B cell (primary cell): ENCODE data around the gene CNTNAP2. TPM values are rescaled to one million over a fixed set of nuclear protein-coding genes. Genes with fewer than 3 reads are reported as not detected.

ENCODE experiments used
- ATAC-seq: fragments of 200-7000 bp; cut with Tn5 transposase; one replicate; pipeline ENCODE4 v1.10.0; 2021; ENCODE audit warnings: low read depth, mild to moderate bottlenecking, moderate number of reproducible peaks, moderate library complexity
- CTCF ChIA-PET: fragments of 350-600 bp; sonication (Branson Sonifier 250); formaldehyde crosslinking; loops from one replicate; lab custom pipeline; 2021; ENCODE audit warnings: antibody characterized with exemption, inconsistent platforms; lab: Charles Lee
- POLR2A ChIA-PET: fragments of 350-600 bp; sonication (Branson Sonifier 250); formaldehyde crosslinking; loops from one replicate; lab custom pipeline; 2021; ENCODE audit warnings: antibody characterized with exemption; lab: Charles Lee
- DNase-seq: peaks from one replicate; pipeline ENCODE4 v3.0.0; 2013
- H2AFZ ChIP-seq: 2 replicates; pipeline ENCODE4 v1.6.1; 2012; ENCODE audit warnings: mild to moderate bottlenecking, low read depth, low read length; ENCODE audit not compliant: insufficient read depth, poor library complexity, severe bottlenecking
- H3K27ac ChIP-seq, 2 donors: 1 replicate in 1 of 2; 2 replicates in 1 of 2; pipeline ENCODE4 v1.5.1; 2012 to 2013; ENCODE audit warnings: low read length in 2 of 2, mild to moderate bottlenecking in 2 of 2, moderate library complexity in 1 of 2
- H3K27me3 ChIP-seq, 4 experiments: fragments of 200-600 bp in 1 of 4; sonication (generic) in 1 of 4; replicated peaks in 1 of 4; 1 replicate in 2 of 4; 2 replicates in 2 of 4; pipeline versions ENCODE4 v1.6.1 to v1.7.0; 2013 to 2016; ENCODE audit warnings: low read length in 3 of 4, mild to moderate bottlenecking in 2 of 4, mixed read lengths in 1 of 4, moderate library complexity in 1 of 4; ENCODE audit not compliant: insufficient read depth in 4 of 4, control insufficient read depth in 3 of 4; ENCODE audit errors: control extremely low read depth in 1 of 4
- H3K36me3 ChIP-seq, 2 experiments: replicated peaks in 1 of 2; 1 replicate in 1 of 2; 2 replicates in 1 of 2; pipeline versions ENCODE4 v1.6.1 to v1.7.1; 2013; ENCODE audit warnings: low read length in 1 of 2; ENCODE audit not compliant: insufficient read depth in 2 of 2, control insufficient read depth in 1 of 2; ENCODE audit errors: control extremely low read depth in 1 of 2, extremely low read depth in 1 of 2
- H3K4me1 ChIP-seq, 2 donors: fragments of 200-600 bp in 1 of 2; sonication (generic) in 1 of 2; 1 replicate in 1 of 2; 2 replicates in 1 of 2; pipeline versions ENCODE4 v1.5.1 to v1.6.1; 2013 to 2017; ENCODE audit warnings: low read length in 2 of 2; ENCODE audit not compliant: control insufficient read depth in 2 of 2, insufficient read depth in 2 of 2
- H3K4me2 ChIP-seq: replicated peaks from 2 replicates; pipeline ENCODE3; 2012; ENCODE audit warnings: mild to moderate bottlenecking, low read depth, low read length; ENCODE audit not compliant: poor library complexity, severe bottlenecking
- H3K4me3 ChIP-seq, 5 experiments: fragments of 200-600 bp in 1 of 5; sonication (generic) in 1 of 5; 1 replicate in 3 of 5; 2 replicates in 2 of 5; pipeline versions ENCODE4 v1.5.1 to v1.7.0; 2011 to 2016; ENCODE audit warnings: low read length in 4 of 5, mild to moderate bottlenecking in 4 of 5, low read depth in 2 of 5, control low read depth in 1 of 5, moderate library complexity in 1 of 5; ENCODE audit not compliant: insufficient read depth in 1 of 5; ENCODE audit errors: control extremely low read depth in 1 of 5, extremely low read depth in 1 of 5
- H3K79me2 ChIP-seq: fragments of 200-600 bp; sonication (generic); one replicate; pipeline ENCODE4 v1.6.0; 2016; ENCODE audit warnings: low read length; ENCODE audit not compliant: control insufficient read depth, insufficient read depth
- H3K9ac ChIP-seq: fragments of 200-600 bp; sonication (generic); 2 replicates; pipeline ENCODE4 v1.6.1; 2017; ENCODE audit warnings: mild to moderate bottlenecking, low read length, moderate library complexity
- H3K9me3 ChIP-seq, 3 donors: one replicate each; pipeline versions ENCODE4 v1.6.1 to v1.7.1; 2013; ENCODE audit warnings: low read length in 2 of 3; ENCODE audit not compliant: control insufficient read depth in 2 of 3, insufficient read depth in 1 of 3; ENCODE audit errors: control extremely low read depth in 1 of 3
- H4K20me1 ChIP-seq: 2 replicates; pipeline ENCODE4 v1.6.0; 2012; ENCODE audit warnings: mild to moderate bottlenecking, low read length; ENCODE audit not compliant: insufficient read depth, control insufficient read depth, poor library complexity, severe bottlenecking
- H3K27ac Mint-ChIP-seq: one replicate; pipeline ENCODE4 v1.8.0; 2021; ENCODE audit warnings: mixed read lengths
- H3K27me3 Mint-ChIP-seq: one replicate; pipeline ENCODE4 v1.8.0; 2021; ENCODE audit warnings: mixed read lengths
- H3K4me1 Mint-ChIP-seq: one replicate; pipeline ENCODE4 v1.8.0; 2021; ENCODE audit warnings: mixed read lengths
- H3K4me3 Mint-ChIP-seq: one replicate; pipeline ENCODE4 v1.8.0; 2021; ENCODE audit warnings: mixed read lengths
- H3K9me3 Mint-ChIP-seq: one replicate; pipeline ENCODE4 v1.8.0; 2022; ENCODE audit warnings: mixed read lengths; ENCODE audit not compliant: insufficient read depth
- CTCF ChIP-seq: fragments of 200-600 bp; IDR thresholded peaks from one replicate; pipeline ENCODE4 v1.8.0; 2022; ENCODE audit warnings: antibody characterized with exemption, mild to moderate bottlenecking
- EZH2 ChIP-seq: IDR thresholded peaks from 2 replicates; pipeline ENCODE4 v1.6.1; 2012; ENCODE audit warnings: borderline replicate concordance, low read depth, mild to moderate bottlenecking, moderate library complexity, low read length; ENCODE audit not compliant: insufficient read depth, poor library complexity, severe bottlenecking
- WGBS: methylation state at CpG from one replicate; pipeline ENCODE4 v1.1.5; 2013; ENCODE audit warnings: missing lambda C conversion rate; ENCODE audit not compliant: insufficient coverage; 5-methylcytosine and 5-hydroxymethylcytosine counted together
- intact Hi-C: fragments of 100-400 bp; cut with micrococcal nuclease; formaldehyde crosslinking; loops from one replicate; pipeline ENCODE4 v1.10.0; 2022
- polyA plus RNA-seq: library from polyadenylated mRNA; depleted of rRNA; stranded (reverse); fragments of >200 nt; gene quantifications from 2 replicates; pipeline ENCODE4 v1.2.3, GENCODE V29; 2012
- total RNA-seq, 2 donors: library from RNA; stranded (reverse); fragments of 120-200 nt in 1 of 2; gene quantifications; 1 replicate in 1 of 2; 2 replicates in 1 of 2; pipeline versions ENCODE4 v1.2.3 to v1.2.4, GENCODE V29; 2013 to 2022

Gene CNTNAP2
- total and polyA plus RNA-seq, 2 donors (not counting 1 experiment from before 2014, with no cell fraction given) = 7.4 to 16.6 TPM

GRCh38 chr7:146074195-146074765 lies 42.3 kb upstream of the CNTNAP2 start:
- DNase-seq (no peak), ATAC-seq (no peak)
- intact Hi-C loops = no loop called here
- H3K4me2 ChIP-seq = no peak overlapping the region
- 81% methylated on average over 4 of the region's 6 CpGs for WGBS
- H2AFZ ChIP-seq = no peak overlapping the region
- Mint-ChIP-seq H3K27ac (no peak overlapping the region), H3K4me1 (no peaks in the 10 kb centered on the region), H3K4me3 (no peak overlapping the region), H3K9me3 (no peaks in the 10 kb centered on the region), H3K27me3 (no peaks in the 10 kb centered on the region)
- ChIA-PET POLR2A (no interaction called here), CTCF (no interaction called here)
- H3K27me3 ChIP-seq = no peaks in the 10 kb centered on the region
- H3K79me2 ChIP-seq = no peaks in the 10 kb centered on the region
- H3K36me3 ChIP-seq = no peaks in the 10 kb centered on the region
- H3K4me1 ChIP-seq = no peaks in the 10 kb centered on the region
- H3K9ac ChIP-seq = no peak overlapping the region
- H3K27ac ChIP-seq = no peak overlapping the region
- TF ChIP-seq EZH2 = no peak
- TF ChIP-seq CTCF = no peak
- no peaks in the 10 kb centered on the region for H3K9me3 ChIP-seq
- H4K20me1 ChIP-seq = no peaks in the 10 kb centered on the region
- H3K4me3 ChIP-seq = no peak overlapping the region

GRCh38 chr7:146076344-146076743 lies 40.3 kb upstream of the CNTNAP2 start:
- no peak overlapping the region for H3K4me2 ChIP-seq
- TF ChIP-seq EZH2 (no peak), CTCF (no peak)
- 20% methylated on average over 1 of the region's 2 CpGs for WGBS
- ChIA-PET CTCF (no interaction called here), POLR2A (no interaction called here)
- no peak overlapping the region for H3K9ac ChIP-seq
- Mint-ChIP-seq H3K4me3 (no peak overlapping the region), H3K27ac (no peak overlapping the region), H3K27me3 (no peaks in the 10 kb centered on the region), H3K9me3 (no peaks in the 10 kb centered on the region), H3K4me1 (no peaks in the 10 kb centered on the region)
- H4K20me1 ChIP-seq = no peaks in the 10 kb centered on the region
- no peaks in the 10 kb centered on the region for H3K79me2 ChIP-seq
- no peak overlapping the region for H3K27ac ChIP-seq
- no peaks in the 10 kb centered on the region for H3K27me3 ChIP-seq
- intact Hi-C loops = no loop called here
- H3K36me3 ChIP-seq = no peaks in the 10 kb centered on the region
- H3K9me3 ChIP-seq = no peaks in the 10 kb centered on the region
- H3K4me1 ChIP-seq = no peaks in the 10 kb centered on the region
- no peak for ATAC-seq
- no peak overlapping the region for H2AFZ ChIP-seq
- H3K4me3 ChIP-seq = no peak overlapping the region
- no peak for DNase-seq
